ENCODE data around the gene ZNF667. TPM values are rescaled to one million over a fixed set of nuclear protein-coding genes. Genes with fewer than 3 reads are reported as not detected.

The ZNF667 gene
- not detected for polyA plus RNA-seq (2012; ENCODE audit: missing spikeins)

- no peak for TF ChIP-seq TAF1 (IDR thresholded peaks at IDR 0.05; ENCODE audit: borderline replicate concordance, low read depth, low read length)
- TF ChIP-seq POLR2AphosphoS5 (IDR thresholded peaks at IDR 0.05; ENCODE audit: low read depth, low read length), result no peak
- no peak for TF ChIP-seq POLR2A (IDR thresholded peaks at IDR 0.05; ENCODE audit: low read depth, low read length)
- DNase-seq (ENCODE audit: insufficient read length) (no peak), FAIRE-seq (no peak)
These were observed at the start of gene ZNF667 for GRCh38 chr19:56476651-56477428. TSS of gene ZNF667 (minus strand) at chr19:56477345. CDS start at chr19:56462370, 14,975 bp downstream.

GRCh38 chr19:56525214-56525860 lies 48.2 kb upstream of the ZNF667 start:
- DNase-seq (ENCODE audit: insufficient read length) (no peak), FAIRE-seq (no peak)
- no peak for TF ChIP-seq POLR2A (IDR thresholded peaks at IDR 0.05; ENCODE audit: low read depth, low read length)
- no peak for TF ChIP-seq TAF1 (IDR thresholded peaks at IDR 0.05; ENCODE audit: borderline replicate concordance, low read depth, low read length)
- TF ChIP-seq POLR2AphosphoS5 (IDR thresholded peaks at IDR 0.05; ENCODE audit: low read depth, low read length), result no peak

- FAIRE-seq (no peak), DNase-seq (ENCODE audit: insufficient read length) (no peak)
- TF ChIP-seq TAF1 (IDR thresholded peaks at IDR 0.05; ENCODE audit: borderline replicate concordance, low read depth, low read length), result no peak
- no peak for TF ChIP-seq POLR2AphosphoS5 (IDR thresholded peaks at IDR 0.05; ENCODE audit: low read depth, low read length)
- no peak for TF ChIP-seq POLR2A (IDR thresholded peaks at IDR 0.05; ENCODE audit: low read depth, low read length)
These were observed 31.2 kb upstream of the ZNF667 start for GRCh38 chr19:56508290-56508778.

- FAIRE-seq (no peak), DNase-seq (ENCODE audit: insufficient read length) (no peak)
- TF ChIP-seq TAF1 (IDR thresholded peaks at IDR 0.05; ENCODE audit: borderline replicate concordance, low read depth, low read length) (no peak), POLR2A (IDR thresholded peaks at IDR 0.05; ENCODE audit: low read depth, low read length) (no peak), POLR2AphosphoS5 (IDR thresholded peaks at IDR 0.05; ENCODE audit: low read depth, low read length) (no peak)
These were observed 30.5 kb upstream of the ZNF667 start, which contains the start of gene ZNF471 for GRCh38 chr19:56507446-56508289. TSS of gene ZNF471 (plus strand) at chr19:56507855. CDS start at chr19:56511572, 3,717 bp downstream.

- no peak for TF ChIP-seq TAF1 (IDR thresholded peaks at IDR 0.05; ENCODE audit: borderline replicate concordance, low read depth, low read length)
- no peak for TF ChIP-seq POLR2AphosphoS5 (IDR thresholded peaks at IDR 0.05; ENCODE audit: low read depth, low read length)
- TF ChIP-seq POLR2A (IDR thresholded peaks at IDR 0.05; ENCODE audit: low read depth, low read length), result no peak
- FAIRE-seq (no peak), DNase-seq (ENCODE audit: insufficient read length) (no peak)
These were observed 27.4 kb upstream of the ZNF667 start for GRCh38 chr19:56504581-56504980.

GRCh38 chr19:56491399-56491798 lies 14.3 kb upstream of the ZNF667 start:
- no peak for FAIRE-seq
- no peak for TF ChIP-seq POLR2AphosphoS5 (IDR thresholded peaks at IDR 0.05; ENCODE audit: low read depth, low read length)
- no peak for TF ChIP-seq TAF1 (IDR thresholded peaks at IDR 0.05; ENCODE audit: borderline replicate concordance, low read depth, low read length)
- TF ChIP-seq POLR2A (IDR thresholded peaks at IDR 0.05; ENCODE audit: low read depth, low read length), result no peak
- no peak for DNase-seq (ENCODE audit: insufficient read length)

GRCh38 chr19:56477429-56478338 lies 539 bp upstream of the ZNF667 start:
- FAIRE-seq, result no peak
- TF ChIP-seq POLR2AphosphoS5 (IDR thresholded peaks at IDR 0.05; ENCODE audit: low read depth, low read length) (no peak), POLR2A (IDR thresholded peaks at IDR 0.05; ENCODE audit: low read depth, low read length) (no peak), TAF1 (IDR thresholded peaks at IDR 0.05; ENCODE audit: borderline replicate concordance, low read depth, low read length) (no peak)
- no peak for DNase-seq (ENCODE audit: insufficient read length)

GRCh38 chr19:56476093-56476492 lies 1.1 kb downstream of the ZNF667 start:
- DNase-seq (ENCODE audit: insufficient read length) (no peak), FAIRE-seq (no peak)
- no peak for TF ChIP-seq POLR2A (IDR thresholded peaks at IDR 0.05; ENCODE audit: low read depth, low read length)
- no peak for TF ChIP-seq TAF1 (IDR thresholded peaks at IDR 0.05; ENCODE audit: borderline replicate concordance, low read depth, low read length)
- TF ChIP-seq POLR2AphosphoS5 (IDR thresholded peaks at IDR 0.05; ENCODE audit: low read depth, low read length), result no peak

- no peak for FAIRE-seq
- no peak for TF ChIP-seq POLR2A (IDR thresholded peaks at IDR 0.05; ENCODE audit: low read depth, low read length)
- TF ChIP-seq TAF1 (IDR thresholded peaks at IDR 0.05; ENCODE audit: borderline replicate concordance, low read depth, low read length), result no peak
- TF ChIP-seq POLR2AphosphoS5 (IDR thresholded peaks at IDR 0.05; ENCODE audit: low read depth, low read length), result no peak
- DNase-seq (ENCODE audit: insufficient read length), result no peak
These were observed 2.8 kb downstream of the ZNF667 start for GRCh38 chr19:56474308-56474707.

- FAIRE-seq (no peak), DNase-seq (ENCODE audit: insufficient read length) (no peak)
- TF ChIP-seq POLR2A (IDR thresholded peaks at IDR 0.05; ENCODE audit: low read depth, low read length), result no peak
- no peak for TF ChIP-seq POLR2AphosphoS5 (IDR thresholded peaks at IDR 0.05; ENCODE audit: low read depth, low read length)
- no peak for TF ChIP-seq TAF1 (IDR thresholded peaks at IDR 0.05; ENCODE audit: borderline replicate concordance, low read depth, low read length)
These were observed 35.8 kb downstream of the ZNF667 start for GRCh38 chr19:56441206-56441792.

All from GM12892 (cell line).